ACC112 (cell line): Measurements from ENCODE around the gene CRAMP1.
A peak's percentile ranks its signal among the peaks of the same experiment; 100 is the strongest.

Experiments
- H2AFZ ChIP-seq: fragments of 200-600 bp; sonication (generic); one replicate; pipeline ENCODE4 v1.6.0; 2017; ENCODE audit warnings: antibody characterized with exemption, low read length; ENCODE audit not compliant: unreplicated experiment
- H3K27ac ChIP-seq: fragments of 200-600 bp; sonication (generic); 2 replicates; pipeline ENCODE4 v1.5.1; 2014; ENCODE audit warnings: low read depth, mild to moderate bottlenecking, antibody characterized with exemption, low read length, moderate library complexity
- H3K27me3 ChIP-seq: fragments of 200-600 bp; sonication (generic); 2 replicates; pipeline ENCODE4 v1.6.1; 2014; ENCODE audit warnings: mild to moderate bottlenecking, antibody characterized with exemption, low read length, moderate library complexity, mixed read lengths; ENCODE audit not compliant: insufficient read depth
- H3K36me3 ChIP-seq: fragments of 200-600 bp; sonication (generic); 2 replicates; pipeline ENCODE4 v1.6.1; 2016; ENCODE audit warnings: mild to moderate bottlenecking, antibody characterized with exemption, low read length, moderate library complexity, mixed read lengths; ENCODE audit not compliant: insufficient read depth
- H3K4me1 ChIP-seq: fragments of 200-600 bp; sonication (generic); one replicate; pipeline ENCODE4 v1.6.1; 2016; ENCODE audit warnings: low read length, mixed read lengths; ENCODE audit not compliant: insufficient read depth, unreplicated experiment, control insufficient read depth
- H3K4me3 ChIP-seq: fragments of 200-600 bp; sonication (generic); 2 replicates; pipeline ENCODE4 v1.5.1; 2014; ENCODE audit warnings: mild to moderate bottlenecking, low read depth, low read length
- H3K79me2 ChIP-seq: fragments of 200-600 bp; sonication (generic); one replicate; pipeline ENCODE4 v1.6.0; 2016; ENCODE audit warnings: low read length; ENCODE audit not compliant: control insufficient read depth, unreplicated experiment, insufficient read depth

The CRAMP1 gene

DNA sequence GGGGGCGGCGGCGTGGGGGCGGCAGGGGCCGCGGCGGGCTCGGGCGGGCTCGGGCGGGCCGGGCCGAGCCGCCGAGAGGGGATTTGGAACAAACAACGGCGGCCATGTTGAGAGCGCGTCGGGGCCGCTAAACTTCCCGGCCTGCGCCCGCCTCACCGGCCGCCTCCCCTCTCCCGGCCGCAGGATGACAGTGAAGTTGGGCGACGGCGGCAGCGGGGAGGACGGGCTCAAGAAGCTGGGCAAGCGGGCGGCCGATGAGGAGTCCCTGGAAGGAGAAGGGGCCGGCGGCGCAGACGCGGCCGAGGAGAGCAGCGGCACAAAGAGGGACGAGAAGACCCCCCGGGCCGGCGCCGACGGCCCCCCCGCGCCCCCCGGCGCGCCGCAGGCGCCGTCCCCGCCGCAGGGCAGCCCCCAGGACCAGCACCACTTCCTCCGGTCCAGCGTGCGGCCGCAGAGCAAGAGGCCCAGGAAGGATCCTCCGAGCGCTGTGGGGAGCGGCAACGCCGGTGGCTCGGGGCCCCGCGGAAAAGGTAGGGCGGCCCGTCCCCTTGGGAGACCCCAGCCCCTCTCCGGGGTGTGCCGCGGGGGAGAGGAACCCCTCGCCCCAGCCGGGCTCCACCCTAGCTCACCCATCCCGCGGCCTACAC lies 2.4 kb downstream of the CRAMP1 start:
- H3K27ac ChIP-seq, result peak overlapping the region; percentile 34; the same call in 1 of the 2 replicates
- peak overlapping the region; percentile 78 for H2AFZ ChIP-seq

DNA sequence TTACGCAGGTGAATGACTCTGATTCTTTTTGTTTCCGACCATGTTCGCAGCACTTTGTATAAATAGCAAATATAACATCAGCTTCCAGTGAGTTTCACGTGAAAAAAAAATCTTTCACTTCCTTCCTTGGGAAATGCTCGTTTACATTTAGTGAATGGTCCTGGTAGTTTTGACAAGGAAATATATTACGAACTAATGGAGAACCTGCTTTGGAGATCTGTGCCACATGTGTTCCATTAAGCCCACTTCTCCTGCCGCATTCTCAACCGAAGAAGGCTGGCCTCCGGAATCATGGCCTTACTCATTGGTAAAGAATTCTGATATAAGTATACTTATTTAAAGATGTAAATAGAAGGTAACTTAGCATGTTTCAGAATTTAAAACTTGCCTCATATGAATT lies 3.6 kb downstream of the CRAMP1 start:
- Histone ChIP-seq H3K27ac (no peak overlapping the region), H3K27me3 (no peaks in the 10 kb centered on the region), H3K79me2 (peaks cover 71% of the 10 kb centered on the region), H3K36me3 (peaks cover 10% of the 10 kb centered on the region), H3K4me1 (peaks cover 13% of the 10 kb centered on the region), H3K4me3 (peak overlapping the region; percentile 76), H2AFZ (no peak overlapping the region)

More for the DNA sequence above, 2.4 kb downstream of the CRAMP1 start:
- Histone ChIP-seq H3K4me1 (peaks cover 13% of the 10 kb centered on the region), H3K27me3 (no peaks in the 10 kb centered on the region), H3K4me3 (peak overlapping the region; percentile 76), H3K36me3 (peaks cover 10% of the 10 kb centered on the region), H3K79me2 (peaks cover 59% of the 10 kb centered on the region)

DNA sequence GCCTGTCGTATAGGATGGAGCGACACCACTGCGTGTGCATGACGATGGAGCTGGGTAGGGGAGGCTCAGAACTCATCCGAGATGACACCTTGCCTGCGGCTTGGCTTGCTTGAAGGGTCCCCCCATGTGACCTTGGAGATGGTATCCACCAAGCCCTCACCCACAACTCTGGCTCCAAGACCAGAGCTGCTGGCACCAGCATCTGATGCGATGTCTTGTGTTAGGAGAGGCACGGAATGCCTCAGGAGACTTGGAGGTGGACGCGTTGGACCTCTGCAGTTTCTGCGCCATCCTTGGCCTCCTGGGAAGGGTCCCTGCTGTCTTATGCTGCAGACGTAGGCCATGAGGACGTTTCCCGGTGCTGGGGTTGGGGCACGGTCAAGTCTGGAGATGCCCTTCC lies 7.8 kb downstream of the CRAMP1 start:
- no peak overlapping the region for H3K27ac ChIP-seq
- no peak overlapping the region for H2AFZ ChIP-seq
- H3K36me3 ChIP-seq, result peaks cover 10% of the 10 kb centered on the region
- H3K4me1 ChIP-seq, result peaks cover 13% of the 10 kb centered on the region
- H3K4me3 ChIP-seq, result no peak overlapping the region
- H3K79me2 ChIP-seq, result peaks cover 75% of the 10 kb centered on the region
- no peaks in the 10 kb centered on the region for H3K27me3 ChIP-seq

DNA sequence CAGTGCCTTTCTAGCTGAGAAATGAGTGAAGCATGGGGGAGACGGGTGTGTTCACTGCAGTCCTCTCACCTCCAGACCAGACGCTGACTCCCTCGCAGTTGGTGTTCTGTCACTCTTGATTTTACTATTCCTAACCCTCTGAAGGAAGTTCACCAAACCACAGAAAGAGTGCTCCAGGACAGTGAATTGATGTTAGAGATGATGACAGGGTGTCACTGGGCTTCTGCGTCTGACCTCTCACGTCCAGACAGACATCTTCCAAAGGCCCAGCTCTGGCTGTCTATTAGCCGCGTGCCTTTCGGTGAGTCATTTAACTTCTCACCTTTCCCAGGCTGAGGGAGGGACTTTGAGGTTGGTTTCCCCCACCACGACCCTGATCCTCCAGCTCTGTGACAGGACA lies 8.2 kb downstream of the CRAMP1 start:
- peaks cover 71% of the 10 kb centered on the region for H3K79me2 ChIP-seq
- peaks cover 10% of the 10 kb centered on the region for H3K4me1 ChIP-seq
- no peak overlapping the region for H3K27ac ChIP-seq
- H3K36me3 ChIP-seq, result peaks cover 10% of the 10 kb centered on the region
- no peak overlapping the region for H2AFZ ChIP-seq
- H3K4me3 ChIP-seq, result no peak overlapping the region
- H3K27me3 ChIP-seq, result no peaks in the 10 kb centered on the region

DNA sequence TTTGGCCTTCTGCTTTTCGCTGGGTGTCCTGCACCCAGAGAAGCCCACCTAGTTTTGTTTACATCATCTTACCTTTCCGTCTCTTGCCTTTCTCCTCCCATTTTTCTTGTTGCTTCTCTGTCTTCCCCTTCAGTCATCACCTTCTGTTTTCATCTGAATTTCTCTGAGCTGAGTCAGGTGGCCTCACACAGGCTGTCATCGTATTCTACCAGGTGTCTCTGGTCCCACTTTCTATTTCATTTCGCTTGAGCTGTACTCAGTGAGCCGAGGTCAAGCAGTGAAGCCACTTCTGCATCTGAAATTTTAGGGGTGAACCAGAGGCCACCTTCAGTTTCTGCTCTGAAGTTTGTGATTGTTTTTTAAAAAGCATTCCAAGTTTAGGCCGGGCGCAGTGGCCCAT lies 9.7 kb downstream of the CRAMP1 start:
- Histone ChIP-seq H2AFZ (no peak overlapping the region), H3K79me2 (peaks cover 68% of the 10 kb centered on the region), H3K4me1 (no peaks in the 10 kb centered on the region), H3K4me3 (no peak overlapping the region), H3K36me3 (peaks cover 10% of the 10 kb centered on the region), H3K27ac (no peak overlapping the region), H3K27me3 (no peaks in the 10 kb centered on the region)

DNA sequence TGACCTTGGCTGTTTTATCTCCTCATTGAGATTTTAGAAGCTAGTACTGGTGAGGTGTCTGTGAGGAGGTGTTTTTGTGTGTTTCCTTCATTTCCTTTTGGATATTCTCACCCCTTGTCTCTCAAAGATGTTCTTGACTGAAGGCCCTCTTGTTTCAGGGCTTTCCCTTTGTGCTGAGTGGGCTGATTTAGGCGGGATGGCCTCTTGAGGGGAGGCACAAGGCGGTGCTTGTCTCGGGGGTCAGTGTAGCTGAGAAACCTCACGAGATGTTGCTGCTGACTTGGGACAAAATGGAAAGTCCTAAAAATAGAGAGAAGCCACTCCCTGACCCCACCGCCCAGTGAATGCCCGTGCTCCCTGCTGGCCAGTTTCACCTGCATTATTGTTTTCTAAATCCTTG lies 14.2 kb downstream of the CRAMP1 start:
- Histone ChIP-seq H3K36me3 (no peaks in the 10 kb centered on the region), H3K4me3 (no peak overlapping the region), H3K79me2 (peaks cover 68% of the 10 kb centered on the region), H3K27ac (no peak overlapping the region), H2AFZ (no peak overlapping the region), H3K4me1 (no peaks in the 10 kb centered on the region), H3K27me3 (no peaks in the 10 kb centered on the region)

DNA sequence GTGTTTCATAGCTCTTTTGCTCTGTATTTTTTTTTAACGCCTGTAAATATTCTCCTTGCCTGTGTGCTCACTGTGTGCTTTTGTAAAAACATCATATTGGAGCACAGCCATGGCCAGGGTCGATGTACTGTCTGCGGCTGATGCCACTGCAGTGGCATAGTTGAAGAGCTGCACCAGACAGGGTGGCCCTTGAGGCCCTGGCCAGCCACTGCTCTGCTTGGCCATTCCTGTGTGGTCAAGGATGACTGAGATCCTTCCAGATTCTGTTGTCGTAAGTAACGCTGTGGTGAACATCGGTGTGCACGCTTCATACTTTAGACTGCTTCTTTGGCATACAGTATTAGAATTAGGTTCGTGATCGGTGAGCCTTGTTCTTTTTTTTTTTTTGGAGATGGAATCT lies 14.6 kb downstream of the CRAMP1 start:
- no peaks in the 10 kb centered on the region for H3K36me3 ChIP-seq
- H3K27me3 ChIP-seq, result no peaks in the 10 kb centered on the region
- no peaks in the 10 kb centered on the region for H3K4me1 ChIP-seq
- H2AFZ ChIP-seq, result no peak overlapping the region
- no peak overlapping the region for H3K27ac ChIP-seq
- H3K79me2 ChIP-seq, result peaks cover 64% of the 10 kb centered on the region
- no peak overlapping the region for H3K4me3 ChIP-seq

DNA sequence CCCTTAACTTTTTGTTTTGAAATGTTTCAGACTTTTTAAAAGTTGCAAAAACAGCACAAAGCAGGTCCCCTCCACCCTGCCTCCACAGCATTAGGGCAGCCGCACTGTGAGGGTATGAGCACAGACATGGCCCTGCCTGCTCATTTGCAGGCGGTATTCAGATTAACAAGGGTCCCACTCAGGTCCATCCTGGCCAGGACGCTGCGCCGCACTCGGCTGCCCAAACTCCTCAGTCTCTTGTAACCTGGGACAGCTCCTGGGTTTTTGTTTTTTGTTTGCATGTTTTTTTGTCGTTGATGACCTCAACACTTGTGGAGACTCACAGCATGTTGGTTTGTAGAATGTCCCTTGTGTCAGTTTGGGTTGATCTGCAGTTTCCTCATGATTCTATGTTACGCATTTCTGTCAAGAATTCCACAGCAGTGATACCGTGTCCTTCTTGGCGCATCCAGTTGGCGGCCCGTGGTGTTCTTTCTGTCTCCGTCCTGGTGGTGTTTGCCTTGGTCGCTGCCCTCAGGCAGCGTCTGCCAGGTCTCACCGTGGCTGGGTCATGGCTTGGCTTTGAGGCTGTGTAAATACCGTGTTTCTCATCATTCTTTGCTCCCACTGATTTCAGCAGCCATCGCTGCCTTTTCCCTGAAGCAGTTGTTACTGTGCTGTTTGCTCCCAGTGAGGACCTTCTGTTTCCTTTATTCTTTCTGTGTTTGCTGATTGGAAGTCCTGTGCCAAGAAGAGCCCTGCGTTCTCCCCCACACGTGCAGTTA lies 18.5 kb downstream of the CRAMP1 start:
- Histone ChIP-seq H3K4me1 (no peaks in the 10 kb centered on the region), H3K27ac (no peak overlapping the region), H3K27me3 (no peaks in the 10 kb centered on the region), H3K79me2 (peaks cover 58% of the 10 kb centered on the region), H3K4me3 (no peak overlapping the region), H2AFZ (no peak overlapping the region), H3K36me3 (peaks cover 16% of the 10 kb centered on the region)

DNA sequence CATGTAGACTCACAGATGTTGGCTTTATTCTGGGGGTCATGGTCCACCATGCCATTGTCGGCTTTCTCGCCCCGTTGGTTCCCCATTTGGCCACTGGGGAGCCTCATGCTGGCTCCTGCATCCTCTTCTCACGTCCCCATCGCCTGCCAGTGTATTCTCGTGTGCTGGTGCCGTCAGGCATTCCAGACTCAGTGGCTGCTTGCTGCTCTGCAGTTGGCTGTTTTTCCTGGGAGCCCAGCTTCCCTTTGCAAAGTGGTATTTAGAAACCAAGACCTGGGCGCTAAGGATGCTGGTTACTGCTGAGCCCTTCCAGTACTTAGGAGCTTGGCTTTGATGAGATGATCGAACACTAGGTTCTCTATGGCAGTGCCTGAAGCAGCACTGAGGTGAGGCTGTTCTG lies 19.1 kb downstream of the CRAMP1 start:
- Histone ChIP-seq H3K4me1 (no peaks in the 10 kb centered on the region), H3K27ac (no peak overlapping the region), H3K4me3 (no peak overlapping the region), H3K79me2 (peaks cover 54% of the 10 kb centered on the region), H3K36me3 (peaks cover 16% of the 10 kb centered on the region), H3K27me3 (no peaks in the 10 kb centered on the region), H2AFZ (no peak overlapping the region)

DNA sequence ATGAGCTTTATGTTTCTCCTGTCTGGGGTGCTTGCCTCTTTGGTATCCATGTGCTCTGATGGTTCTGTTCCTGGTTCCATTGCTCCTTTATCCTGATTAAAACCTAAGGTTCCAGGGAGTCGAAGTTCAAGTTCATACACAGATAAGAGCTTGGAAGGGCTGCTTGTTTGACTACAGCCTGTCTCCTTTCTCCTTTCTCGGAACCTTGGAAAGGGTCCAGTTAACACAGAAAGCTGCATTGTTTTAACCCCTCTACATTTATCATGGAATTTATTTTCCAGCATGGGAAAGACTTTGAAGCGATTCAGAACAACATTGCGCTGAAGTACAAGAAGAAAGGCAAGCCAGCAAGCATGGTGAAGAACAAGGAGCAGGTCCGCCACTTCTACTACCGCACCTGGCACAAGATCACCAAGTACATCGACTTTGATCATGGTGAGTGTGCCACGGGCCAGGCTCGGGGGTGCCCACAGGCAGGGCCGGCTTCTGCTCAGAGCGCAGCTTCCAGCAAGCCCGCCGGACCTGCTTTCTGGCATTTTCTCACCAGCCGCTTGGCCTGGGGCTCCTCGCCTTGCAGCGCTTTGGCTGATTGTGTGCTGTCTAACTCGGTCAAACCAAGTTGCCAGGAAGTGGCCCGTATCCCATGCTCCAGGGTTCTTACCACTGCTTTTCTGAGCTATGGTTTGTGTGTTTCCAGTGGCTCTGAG lies 19.9 kb downstream of the CRAMP1 start:
- Histone ChIP-seq H3K4me1 (no peaks in the 10 kb centered on the region), H2AFZ (no peak overlapping the region), H3K27me3 (no peaks in the 10 kb centered on the region), H3K79me2 (peaks cover 48% of the 10 kb centered on the region), H3K4me3 (no peak overlapping the region), H3K36me3 (peaks cover 16% of the 10 kb centered on the region), H3K27ac (no peak overlapping the region)
